Testis (tissue), 5 donors: ENCODE data around the gene YTHDF1. TPM values are rescaled to one million over a fixed set of nuclear protein-coding genes. Genes with fewer than 3 reads are reported as not detected.

Experiments
- DNase-seq: peaks from one replicate; pipeline ENCODE4 v3.0.0-alpha.2; 2019
- H3K27ac ChIP-seq, 2 donors: fragments of 200-600 bp; sonication (generic); one replicate each; pipeline ENCODE4 v1.5.1; 2019
- H3K27me3 ChIP-seq: fragments of 200-600 bp; sonication (generic); one replicate; pipeline ENCODE4 v1.5.1; 2019
- H3K36me3 ChIP-seq: fragments of 200-600 bp; sonication (generic); one replicate; pipeline ENCODE4 v1.5.1; 2017; ENCODE audit warnings: low read depth; ENCODE audit errors: missing control alignments
- H3K4me1 ChIP-seq: fragments of 200-600 bp; sonication (generic); one replicate; pipeline ENCODE4 v1.5.1; 2019
- H3K4me3 ChIP-seq, 2 donors: fragments of 200-600 bp; sonication (generic); one replicate each; pipeline ENCODE4 v1.5.1; 2017 to 2019
- H3K9me3 ChIP-seq: fragments of 200-600 bp; sonication (generic); one replicate; pipeline ENCODE4 v1.5.1; 2017
- POLR2A ChIP-seq: fragments of 450-650 bp; IDR thresholded peaks from one replicate; pipeline ENCODE4 v1.6.1; 2017; ENCODE audit warnings: antibody characterized with exemption, mild to moderate bottlenecking, moderate library complexity
- WGBS, 2 donors: methylation state at CpG; one replicate each; pipeline ENCODE4 v1.1.5; 2018; 5-methylcytosine and 5-hydroxymethylcytosine counted together
- intact Hi-C: fragments of 100-400 bp; cut with DNase I; formaldehyde crosslinking; loops from one replicate; pipeline ENCODE4 v1.15.1; 2023; ENCODE audit warnings: low total_unique reads
- long read RNA-seq, 2 donors: transcript quantifications; one replicate each; lab custom pipeline, GENCODE V29; 2026
- polyA plus RNA-seq: library from polyadenylated mRNA; stranded (reverse); fragments of 350-450 nt; fragmentation: Illumina TruSeq; extraction: RNeasy Lipid Tissue Mini Kit (QIAGEN cat#74804); gene quantifications from one replicate; pipeline ENCODE4 v1.2.3, GENCODE V29; 2014; ENCODE audit warnings: low read depth, low replicate concordance; ENCODE audit not compliant: insufficient read depth
- total RNA-seq, 2 donors: library from RNA; depleted of rRNA; stranded (reverse); fragments of >200 nt; gene quantifications; one replicate each; pipeline ENCODE4 v1.2.3, GENCODE V29; 2016
- TF ChIP-seq, protein P1 (sequence below), 3 experiments: fragments of 450-650 bp in 2 of 3; fragments of 200-600 bp in 1 of 3; sonication (generic) in 1 of 3; IDR thresholded peaks; one replicate each; pipeline ENCODE4 v1.5.1; 2016 to 2019; ENCODE audit warnings: antibody characterized with exemption in 3 of 3, mild to moderate bottlenecking in 2 of 3, moderate library complexity in 1 of 3

The YTHDF1 gene
- total RNA-seq (10 to 100 TPM; 55.7 to 56.9 TPM), polyA plus RNA-seq (37.2 TPM)
- long read RNA-seq, donor 1, transcript YTHDF1-202 (5 exons, 3,301 nt), result major isoform, 9 of 28 reads
- long read RNA-seq, donor 1, partial matches to known transcripts, result 17 of 28 reads
- long read RNA-seq, donor 1, other reads (novel, unspliced or antisense), result 0 of 28 reads
- long read RNA-seq, donor 2, partial matches to known transcripts, result 30 of 32 reads
- long read RNA-seq, donor 2, other reads (novel, unspliced or antisense), result 0 of 32 reads

- no peak for TF ChIP-seq POLR2A
- TF ChIP-seq, protein P1, sequence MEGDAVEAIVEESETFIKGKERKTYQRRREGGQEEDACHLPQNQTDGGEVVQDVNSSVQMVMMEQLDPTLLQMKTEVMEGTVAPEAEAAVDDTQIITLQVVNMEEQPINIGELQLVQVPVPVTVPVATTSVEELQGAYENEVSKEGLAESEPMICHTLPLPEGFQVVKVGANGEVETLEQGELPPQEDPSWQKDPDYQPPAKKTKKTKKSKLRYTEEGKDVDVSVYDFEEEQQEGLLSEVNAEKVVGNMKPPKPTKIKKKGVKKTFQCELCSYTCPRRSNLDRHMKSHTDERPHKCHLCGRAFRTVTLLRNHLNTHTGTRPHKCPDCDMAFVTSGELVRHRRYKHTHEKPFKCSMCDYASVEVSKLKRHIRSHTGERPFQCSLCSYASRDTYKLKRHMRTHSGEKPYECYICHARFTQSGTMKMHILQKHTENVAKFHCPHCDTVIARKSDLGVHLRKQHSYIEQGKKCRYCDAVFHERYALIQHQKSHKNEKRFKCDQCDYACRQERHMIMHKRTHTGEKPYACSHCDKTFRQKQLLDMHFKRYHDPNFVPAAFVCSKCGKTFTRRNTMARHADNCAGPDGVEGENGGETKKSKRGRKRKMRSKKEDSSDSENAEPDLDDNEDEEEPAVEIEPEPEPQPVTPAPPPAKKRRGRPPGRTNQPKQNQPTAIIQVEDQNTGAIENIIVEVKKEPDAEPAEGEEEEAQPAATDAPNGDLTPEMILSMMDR (IDR thresholded peaks at IDR 0.05), result peak in 1 of 3 experiments; percentile 22
- Histone ChIP-seq H3K36me3 (no peaks in the 10 kb centered on the region), H3K4me1 (peaks cover 15% of the 10 kb centered on the region), H3K27me3 (no peaks in the 10 kb centered on the region), H3K27ac (peak within 1 kb of the TSS; percentile 75 to 84), H3K4me3 (peak within 1 kb of the TSS; percentile 80 to 86), H3K9me3 (no peaks in the 10 kb centered on the region)
- 0 to 1% methylated on average over 2 to 41 of the region's 96 CpGs for WGBS, 2 donors
- intact Hi-C loops, result no loop called here
- peak; percentile 96 for DNase-seq
These were observed at the start of gene YTHDF1 for GRCh38 chr20:63216041-63216848. YTHDF1 (minus strand) TSS chr20:63216131; CDS start chr20:63215892, 239 bp downstream.

DNA sequence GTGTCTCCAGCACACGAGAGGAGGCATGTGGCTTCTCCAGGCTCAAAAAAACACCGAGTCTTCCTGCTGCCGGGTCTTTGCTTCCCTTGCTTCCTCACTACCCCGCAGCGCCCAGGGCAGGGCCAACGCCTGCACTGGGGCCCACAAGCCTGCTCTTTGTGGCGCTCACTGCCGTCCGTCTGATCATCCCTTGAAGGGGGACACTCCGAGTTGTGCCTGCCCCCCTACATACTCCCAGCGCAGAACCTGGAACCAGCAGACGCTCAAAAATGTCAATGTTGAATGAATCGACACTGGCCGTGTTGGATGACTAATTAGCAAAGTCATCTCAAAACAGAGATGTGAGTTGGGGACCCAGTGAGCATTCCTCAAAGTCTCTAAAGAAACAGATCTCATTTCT is 48.6 kb upstream of the YTHDF1 start:
- Histone ChIP-seq H3K4me1 (no peaks in the 10 kb centered on the region), H3K27me3 (no peaks in the 10 kb centered on the region), H3K27ac (no peak overlapping the region), H3K36me3 (no peaks in the 10 kb centered on the region), H3K9me3 (no peaks in the 10 kb centered on the region), H3K4me3 (no peak overlapping the region)
- 33 to 52% methylated on average over 14 of the region's 14 CpGs for WGBS, 2 donors
- intact Hi-C loops, result no loop called here
- no peak for DNase-seq
- TF ChIP-seq, protein P1 (IDR thresholded peaks at IDR 0.05), result no peak
- no peak for TF ChIP-seq POLR2A

DNA sequence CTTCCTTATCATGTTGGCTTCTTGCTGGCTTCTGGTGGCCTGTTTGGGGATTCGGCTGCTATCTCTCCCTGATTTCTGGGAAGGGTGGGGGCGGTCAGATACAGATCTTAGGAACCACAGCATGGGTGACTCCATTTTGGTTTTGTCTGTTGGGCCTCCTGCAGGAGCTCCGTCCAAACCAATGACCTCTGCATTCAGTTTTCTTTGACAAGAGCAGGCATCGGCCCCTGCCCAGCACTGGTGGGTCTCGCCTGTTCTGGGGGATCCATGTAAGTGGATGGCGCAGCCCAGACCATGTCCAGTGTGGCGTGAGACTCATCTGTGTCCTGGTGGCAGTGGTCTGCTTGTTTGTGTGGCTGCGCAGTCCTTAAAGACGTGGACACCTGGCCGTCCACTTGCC is 48.1 kb upstream of the YTHDF1 start:
- H3K27ac ChIP-seq, result no peak overlapping the region
- no peak overlapping the region for H3K4me3 ChIP-seq
- no peaks in the 10 kb centered on the region for H3K27me3 ChIP-seq
- TF ChIP-seq, protein P1 (IDR thresholded peaks at IDR 0.05), result no peak
- TF ChIP-seq POLR2A, result no peak
- no peak for DNase-seq
- intact Hi-C loops, result no loop called here
- H3K9me3 ChIP-seq, result no peaks in the 10 kb centered on the region
- no peaks in the 10 kb centered on the region for H3K36me3 ChIP-seq
- no peaks in the 10 kb centered on the region for H3K4me1 ChIP-seq
- 86 to 88% methylated on average over 5 to 10 of the region's 10 CpGs for WGBS, 2 donors

GRCh38 chr20:63262836-63263235 is 46.9 kb upstream of the YTHDF1 start:
- H3K27ac ChIP-seq, result no peak overlapping the region
- H3K27me3 ChIP-seq, result no peaks in the 10 kb centered on the region
- no peak overlapping the region for H3K4me3 ChIP-seq
- no peaks in the 10 kb centered on the region for H3K36me3 ChIP-seq
- no peak for DNase-seq
- TF ChIP-seq POLR2A, result no peak
- TF ChIP-seq, protein P1 (IDR thresholded peaks at IDR 0.05), result no peak
- WGBS, 2 donors, result 85 to 88% methylated on average over 9 of the region's 9 CpGs
- no peaks in the 10 kb centered on the region for H3K9me3 ChIP-seq
- intact Hi-C loops, result no loop called here
- H3K4me1 ChIP-seq, result no peaks in the 10 kb centered on the region
